NCI-H2196 treated with DMSO at 0.1 percent for 48 hours (cell line): ENCODE measurements around the gene STOM.
"Not testable (repeated sequence)": the region's sequence is repeated elsewhere in the genome, so short reads cannot be mapped to it uniquely, and the experiment has no call there.

ENCODE experiments used
- DNase-seq: peaks from one replicate; lab custom pipeline; 2025; ENCODE audit not compliant: unreplicated experiment; lab: John Stamatoyannopoulos, UW

Gene STOM

GRCh38 chr9:121303456-121304451, 66.3 kb downstream of the STOM start:
- no peak for DNase-seq

- DNase-seq, result no peak
Observed at GRCh38 chr9:121302786-121303185, 67.3 kb downstream of the STOM start.

GRCh38 chr9:121302341-121302740, 67.7 kb downstream of the STOM start:
- no peak for DNase-seq

GRCh38 chr9:121301881-121302286, 68.2 kb downstream of the STOM start:
- DNase-seq, result no peak

DNA sequence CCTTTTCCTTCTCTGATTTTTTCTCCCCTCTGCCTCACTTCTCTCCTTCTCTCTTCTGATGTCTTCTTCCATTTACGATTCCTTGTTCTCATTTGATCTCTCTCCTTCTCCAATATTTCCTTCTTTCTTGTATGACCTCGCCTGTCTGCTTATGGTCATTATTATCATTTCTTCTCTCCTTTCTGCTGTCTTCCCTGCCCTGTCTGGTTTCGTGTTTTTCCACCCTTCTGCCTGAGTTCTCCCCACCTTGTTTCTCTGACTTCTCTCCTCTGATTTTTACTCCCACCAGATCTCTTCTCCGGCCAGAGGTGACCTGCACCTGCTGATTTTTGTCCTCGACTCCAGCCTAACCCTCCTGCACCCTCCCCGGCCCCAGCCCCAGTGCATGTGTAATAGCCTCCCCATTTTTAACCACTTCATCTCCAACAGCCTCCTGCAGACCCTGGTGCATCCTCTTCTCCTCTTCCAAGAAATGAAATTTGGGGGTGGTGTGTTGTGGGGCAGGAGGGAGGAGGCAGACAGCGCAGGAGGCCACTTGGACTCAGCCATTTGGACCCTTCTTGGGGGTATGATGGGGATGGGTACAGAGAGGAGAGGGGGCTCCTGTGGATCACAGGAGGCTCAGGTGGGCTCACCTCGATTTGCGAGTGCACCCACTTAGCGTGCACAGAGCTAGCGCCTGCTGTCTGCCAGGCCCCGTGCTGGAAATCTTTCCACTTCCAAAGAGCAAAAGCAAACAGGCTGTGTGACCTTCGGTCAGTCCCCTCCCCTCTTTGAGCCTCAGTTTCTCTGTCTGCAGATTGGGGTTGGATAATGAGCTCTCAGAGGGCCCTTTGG, 69.5 kb downstream of the STOM start:
- no peak for DNase-seq

DNA sequence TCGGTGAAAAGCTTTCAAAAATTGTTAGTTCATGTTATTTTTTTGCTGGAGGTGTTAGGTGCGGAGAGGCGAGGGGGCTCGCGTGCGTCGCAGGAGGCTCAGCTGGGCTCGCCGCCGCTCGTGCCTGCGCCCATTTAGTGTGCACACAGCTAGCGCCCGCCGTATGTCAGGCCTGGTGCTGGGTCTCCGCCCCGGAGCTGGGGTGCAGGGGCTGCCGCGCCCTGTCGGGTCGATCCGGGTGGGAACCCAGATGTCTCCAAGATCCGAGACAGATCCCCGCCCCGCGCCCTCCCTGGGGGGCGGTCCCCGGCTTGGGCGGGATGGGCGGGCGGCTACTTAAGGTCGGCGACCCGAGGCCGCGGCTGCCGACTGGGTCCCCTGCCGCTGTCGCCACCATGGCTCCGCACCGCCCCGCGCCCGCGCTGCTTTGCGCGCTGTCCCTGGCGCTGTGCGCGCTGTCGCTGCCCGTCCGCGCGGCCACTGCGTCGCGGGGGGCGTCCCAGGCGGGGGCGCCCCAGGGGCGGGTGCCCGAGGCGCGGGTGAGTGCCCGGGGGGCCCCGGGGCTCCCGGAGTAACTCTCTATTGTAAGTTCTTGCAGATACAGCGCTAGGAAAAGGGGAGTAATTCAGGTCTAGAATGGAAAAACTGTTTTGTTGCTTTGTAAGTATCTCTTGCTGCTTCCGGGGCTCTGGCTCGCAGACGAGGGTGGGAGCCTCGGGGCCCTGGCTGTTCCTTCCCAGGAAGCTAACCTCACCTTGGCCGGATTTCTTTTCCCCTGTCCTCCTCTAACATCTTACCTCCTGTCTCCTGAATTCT, 70.4 kb downstream of the STOM start:
- DNase-seq, result no peak

- no peak for DNase-seq
Observed at GRCh38 chr9:121298689-121299466, 71.2 kb downstream of the STOM start.

- no peak for DNase-seq
Observed at GRCh38 chr9:121298016-121298538, 72.0 kb downstream of the STOM start.

- no peak for DNase-seq
Observed at GRCh38 chr9:121297389-121297788, 72.7 kb downstream of the STOM start.

- no peak for DNase-seq
Observed at GRCh38 chr9:121296213-121297127, 73.6 kb downstream of the STOM start.

DNA sequence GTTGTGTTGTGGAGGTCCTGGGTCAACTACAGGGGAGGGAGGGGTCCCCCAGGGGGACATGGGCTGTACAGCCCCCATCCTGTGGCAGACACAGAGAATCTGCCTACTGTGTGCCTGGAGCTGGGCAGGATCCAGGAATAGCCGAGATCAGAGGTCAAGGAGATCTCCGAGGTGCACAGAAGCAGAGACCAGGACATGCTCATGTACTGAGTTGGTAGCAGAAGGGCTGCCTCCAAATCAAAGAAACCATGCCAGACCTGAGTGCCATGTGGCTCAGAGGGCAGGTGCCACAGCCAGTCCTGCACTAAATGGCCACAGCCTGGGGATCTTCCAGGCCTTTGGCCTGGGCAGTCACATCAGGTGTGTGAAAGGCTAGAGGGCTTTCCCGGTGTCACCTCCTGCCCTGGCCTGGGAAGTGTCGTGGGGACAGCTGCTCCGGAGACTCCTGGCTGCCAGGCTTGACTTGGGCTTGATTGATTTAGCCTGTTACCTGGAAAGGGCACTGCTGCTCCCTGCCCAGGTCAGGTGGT, 74.3 kb downstream of the STOM start:
- DNase-seq, result no peak

DNA sequence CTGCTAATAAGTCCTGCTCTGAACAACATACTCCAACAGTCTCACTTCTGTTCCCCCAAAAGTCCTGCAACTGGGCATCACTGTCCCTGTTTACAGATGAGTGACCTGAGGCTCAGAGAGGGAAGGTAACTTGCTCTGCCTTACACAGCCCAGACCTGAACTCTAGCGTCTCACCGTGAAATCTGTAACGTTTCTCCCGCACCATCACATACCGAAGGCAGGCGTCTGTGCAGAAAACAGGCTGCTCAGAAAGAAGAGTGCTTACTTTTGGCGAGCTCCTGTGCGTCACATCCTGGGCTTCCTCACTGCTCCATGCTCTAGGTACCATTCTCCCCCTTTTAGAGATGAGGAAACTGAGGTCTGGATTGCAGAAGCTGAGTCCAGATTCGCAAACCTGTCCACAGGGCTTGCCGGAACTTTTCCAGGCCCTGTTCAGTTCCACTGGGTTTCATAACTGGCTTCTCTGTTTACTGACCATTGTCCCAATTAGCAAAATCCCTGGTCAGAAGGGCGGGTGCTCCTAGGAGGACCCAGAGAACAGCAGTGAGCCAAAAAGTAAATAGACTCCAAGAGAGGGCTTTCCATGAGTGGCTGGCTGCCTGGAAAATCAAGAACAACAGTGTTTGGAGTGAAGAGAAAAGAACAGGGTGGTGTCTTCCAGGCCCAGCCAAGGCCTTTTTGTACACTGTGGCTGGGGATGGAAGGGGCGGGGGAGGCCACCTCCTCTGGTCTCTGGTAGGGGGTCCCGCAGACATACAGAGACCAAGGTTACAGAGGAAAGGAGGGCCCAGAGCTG, 75.0 kb downstream of the STOM start:
- DNase-seq, result no peak

- DNase-seq, result no peak
Observed at GRCh38 chr9:121294151-121294743, 75.8 kb downstream of the STOM start.

DNA sequence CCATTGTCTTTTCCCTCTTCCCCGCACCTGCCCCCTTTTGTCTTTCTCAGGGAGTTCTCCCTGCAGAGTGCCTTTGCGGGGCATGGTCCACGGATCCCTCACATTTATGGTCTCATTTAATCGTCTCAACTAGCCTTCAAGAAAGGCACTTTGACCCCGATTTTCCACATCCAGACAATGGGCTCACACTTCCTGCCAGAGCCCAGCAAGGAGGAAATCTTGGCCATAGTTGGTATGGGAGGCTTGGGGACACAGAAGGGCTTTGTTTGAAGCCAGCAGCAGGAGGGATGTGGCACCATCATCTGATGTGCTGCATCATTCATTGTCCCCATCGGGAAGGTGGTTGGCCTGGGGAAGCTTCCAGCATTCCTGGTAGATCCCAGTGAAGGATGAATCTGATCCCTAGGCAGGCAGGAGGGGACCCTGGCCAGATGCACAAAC, 77.2 kb downstream of the STOM start:
- DNase-seq, result no peak

DNA sequence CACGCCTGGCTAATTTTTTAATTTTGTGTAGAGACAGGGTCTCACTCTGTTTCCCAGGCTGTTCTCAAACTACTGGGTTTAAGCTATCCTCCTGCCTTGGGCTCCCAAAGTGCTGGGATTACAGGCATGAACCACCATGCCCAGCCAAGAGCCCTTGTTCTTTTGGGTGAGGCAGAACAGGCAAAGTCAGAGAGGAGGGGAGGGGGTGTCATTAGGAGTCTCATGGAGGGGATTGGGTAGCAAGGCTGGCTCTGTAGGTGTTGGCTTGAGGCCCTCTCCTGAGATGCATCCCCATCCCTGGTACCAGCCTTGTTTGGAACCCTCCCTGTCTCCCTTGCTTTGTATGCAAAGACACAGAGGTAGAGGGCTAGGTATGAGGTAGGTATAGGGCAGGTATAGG, 78.0 kb downstream of the STOM start:
- no peak for DNase-seq

- not testable (repeated sequence) for DNase-seq
Observed at GRCh38 chr9:121291536-121291935, 78.5 kb downstream of the STOM start.

GRCh38 chr9:121289772-121290370, 80.2 kb downstream of the STOM start:
- no peak for DNase-seq
